Neural crest cell (in vitro differentiated cells): ENCODE results near the gene AGTPBP1. TPM values are rescaled to one million over a fixed set of nuclear protein-coding genes. Genes with fewer than 3 reads are reported as not detected.
"Not testable (repeated sequence)": the region's sequence is repeated elsewhere in the genome, so short reads cannot be mapped to it uniquely, and the experiment has no call there.

Experiments
- DNase-seq: peaks from one replicate; pipeline ENCODE4 v3.0.0; 2021; ENCODE audit warnings: low read depth, mixed read lengths, low spot score
- H3K27ac Mint-ChIP-seq: one replicate; pipeline ENCODE4 v1.8.0; 2021; ENCODE audit warnings: mild to moderate bottlenecking, mixed read lengths; ENCODE audit not compliant: unreplicated experiment
- H3K27me3 Mint-ChIP-seq: 2 replicates; pipeline ENCODE4 v1.8.0; 2021; ENCODE audit warnings: low read depth, mild to moderate bottlenecking, mixed read lengths
- H3K36me3 Mint-ChIP-seq: 2 replicates; pipeline ENCODE4 v1.8.0; 2021; ENCODE audit warnings: low read depth, mild to moderate bottlenecking, mixed read lengths
- H3K4me1 Mint-ChIP-seq: 2 replicates; pipeline ENCODE4 v1.8.0; 2021; ENCODE audit warnings: mixed read lengths
- H3K4me3 Mint-ChIP-seq: one replicate; pipeline ENCODE4 v1.8.0; 2021; ENCODE audit warnings: mild to moderate bottlenecking, mixed read lengths
- H3K9me3 Mint-ChIP-seq: 2 replicates; pipeline ENCODE4 v1.8.0; 2021; ENCODE audit warnings: mixed read lengths
- long read RNA-seq: library from polyadenylated mRNA; unstranded; transcript quantifications from one replicate; pipeline ENCODE4 v2.0.0, GENCODE V29; 2020
- total RNA-seq: library from RNA; stranded (reverse); gene quantifications from 2 replicates; pipeline ENCODE4 v1.2.1, GENCODE V29; 2021
- TF ChIP-seq, protein P1 (sequence below): fragments of 200-600 bp; sonication (generic); conservative IDR thresholded peaks from 2 replicates; pipeline ENCODE4 v1.5.0; 2021; ENCODE audit warnings: antibody characterized with exemption, mild to moderate bottlenecking

The AGTPBP1 gene, protein sequence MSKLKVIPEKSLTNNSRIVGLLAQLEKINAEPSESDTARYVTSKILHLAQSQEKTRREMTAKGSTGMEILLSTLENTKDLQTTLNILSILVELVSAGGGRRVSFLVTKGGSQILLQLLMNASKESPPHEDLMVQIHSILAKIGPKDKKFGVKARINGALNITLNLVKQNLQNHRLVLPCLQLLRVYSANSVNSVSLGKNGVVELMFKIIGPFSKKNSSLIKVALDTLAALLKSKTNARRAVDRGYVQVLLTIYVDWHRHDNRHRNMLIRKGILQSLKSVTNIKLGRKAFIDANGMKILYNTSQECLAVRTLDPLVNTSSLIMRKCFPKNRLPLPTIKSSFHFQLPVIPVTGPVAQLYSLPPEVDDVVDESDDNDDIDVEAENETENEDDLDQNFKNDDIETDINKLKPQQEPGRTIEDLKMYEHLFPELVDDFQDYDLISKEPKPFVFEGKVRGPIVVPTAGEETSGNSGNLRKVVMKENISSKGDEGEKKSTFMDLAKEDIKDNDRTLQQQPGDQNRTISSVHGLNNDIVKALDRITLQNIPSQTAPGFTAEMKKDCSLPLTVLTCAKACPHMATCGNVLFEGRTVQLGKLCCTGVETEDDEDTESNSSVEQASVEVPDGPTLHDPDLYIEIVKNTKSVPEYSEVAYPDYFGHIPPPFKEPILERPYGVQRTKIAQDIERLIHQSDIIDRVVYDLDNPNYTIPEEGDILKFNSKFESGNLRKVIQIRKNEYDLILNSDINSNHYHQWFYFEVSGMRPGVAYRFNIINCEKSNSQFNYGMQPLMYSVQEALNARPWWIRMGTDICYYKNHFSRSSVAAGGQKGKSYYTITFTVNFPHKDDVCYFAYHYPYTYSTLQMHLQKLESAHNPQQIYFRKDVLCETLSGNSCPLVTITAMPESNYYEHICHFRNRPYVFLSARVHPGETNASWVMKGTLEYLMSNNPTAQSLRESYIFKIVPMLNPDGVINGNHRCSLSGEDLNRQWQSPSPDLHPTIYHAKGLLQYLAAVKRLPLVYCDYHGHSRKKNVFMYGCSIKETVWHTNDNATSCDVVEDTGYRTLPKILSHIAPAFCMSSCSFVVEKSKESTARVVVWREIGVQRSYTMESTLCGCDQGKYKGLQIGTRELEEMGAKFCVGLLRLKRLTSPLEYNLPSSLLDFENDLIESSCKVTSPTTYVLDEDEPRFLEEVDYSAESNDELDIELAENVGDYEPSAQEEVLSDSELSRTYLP
- 42.4 and 43.0 TPM in 2 replicates for total RNA-seq
- long read RNA-seq, full-length matches to known transcripts: 13 of 42 reads
- long read RNA-seq, partial matches to known transcripts: 21 of 42 reads
- long read RNA-seq, other reads (novel, unspliced or antisense): 8 of 42 reads

DNA sequence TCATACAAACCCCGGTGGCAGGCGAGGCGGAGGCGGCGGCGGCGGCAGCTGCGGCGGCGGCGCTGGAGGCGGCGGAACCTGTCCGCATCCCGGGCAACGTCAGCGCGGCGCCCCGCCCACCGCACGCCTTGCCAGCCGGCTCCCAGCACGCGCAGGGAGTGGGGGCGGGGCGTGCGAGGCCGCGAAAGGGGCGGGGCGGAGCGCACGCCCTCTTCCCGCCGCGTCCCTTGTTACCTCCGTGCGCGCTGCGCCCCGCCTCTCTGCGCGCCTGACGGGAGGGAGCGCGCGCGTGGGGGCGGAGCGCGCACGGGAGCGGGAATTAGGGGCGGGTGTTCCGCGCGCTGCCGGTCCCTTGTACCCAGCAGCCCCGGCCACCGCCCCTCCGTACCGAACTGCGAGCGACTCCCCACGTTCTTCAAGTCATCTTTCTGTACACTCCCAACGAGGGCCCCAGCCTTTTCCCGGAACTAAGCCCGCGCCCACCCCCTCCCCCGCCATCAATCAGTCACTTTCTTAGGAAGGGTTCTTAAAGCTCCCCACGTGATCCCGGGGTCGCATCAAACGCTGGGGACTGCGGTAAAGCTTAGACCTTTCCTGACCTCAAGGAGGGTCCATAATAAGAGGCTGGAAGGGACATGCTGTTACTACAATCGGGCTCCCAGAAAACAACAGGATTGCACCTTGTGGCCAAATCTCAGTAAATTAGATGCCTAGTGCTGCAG, at the start of gene AGTPBP1:
AGTPBP1 (minus strand) TSS at position 80 of the 722 bp plus-strand sequence. CDS start 29,421 bp downstream, outside the sequence.
- Mint-ChIP-seq H3K9me3 (no peaks in the 10 kb centered on the region), H3K27me3 (no peaks in the 10 kb centered on the region), H3K4me1 (peaks cover 28% of the 10 kb centered on the region), H3K27ac (peak within 1 kb of the TSS; percentile 97), H3K4me3 (peak within 1 kb of the TSS; percentile 94), H3K36me3 (no peaks in the 10 kb centered on the region)
- TF ChIP-seq, protein P1, sequence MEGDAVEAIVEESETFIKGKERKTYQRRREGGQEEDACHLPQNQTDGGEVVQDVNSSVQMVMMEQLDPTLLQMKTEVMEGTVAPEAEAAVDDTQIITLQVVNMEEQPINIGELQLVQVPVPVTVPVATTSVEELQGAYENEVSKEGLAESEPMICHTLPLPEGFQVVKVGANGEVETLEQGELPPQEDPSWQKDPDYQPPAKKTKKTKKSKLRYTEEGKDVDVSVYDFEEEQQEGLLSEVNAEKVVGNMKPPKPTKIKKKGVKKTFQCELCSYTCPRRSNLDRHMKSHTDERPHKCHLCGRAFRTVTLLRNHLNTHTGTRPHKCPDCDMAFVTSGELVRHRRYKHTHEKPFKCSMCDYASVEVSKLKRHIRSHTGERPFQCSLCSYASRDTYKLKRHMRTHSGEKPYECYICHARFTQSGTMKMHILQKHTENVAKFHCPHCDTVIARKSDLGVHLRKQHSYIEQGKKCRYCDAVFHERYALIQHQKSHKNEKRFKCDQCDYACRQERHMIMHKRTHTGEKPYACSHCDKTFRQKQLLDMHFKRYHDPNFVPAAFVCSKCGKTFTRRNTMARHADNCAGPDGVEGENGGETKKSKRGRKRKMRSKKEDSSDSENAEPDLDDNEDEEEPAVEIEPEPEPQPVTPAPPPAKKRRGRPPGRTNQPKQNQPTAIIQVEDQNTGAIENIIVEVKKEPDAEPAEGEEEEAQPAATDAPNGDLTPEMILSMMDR: peak; percentile 27
- DNase-seq: peak; percentile 92

DNA sequence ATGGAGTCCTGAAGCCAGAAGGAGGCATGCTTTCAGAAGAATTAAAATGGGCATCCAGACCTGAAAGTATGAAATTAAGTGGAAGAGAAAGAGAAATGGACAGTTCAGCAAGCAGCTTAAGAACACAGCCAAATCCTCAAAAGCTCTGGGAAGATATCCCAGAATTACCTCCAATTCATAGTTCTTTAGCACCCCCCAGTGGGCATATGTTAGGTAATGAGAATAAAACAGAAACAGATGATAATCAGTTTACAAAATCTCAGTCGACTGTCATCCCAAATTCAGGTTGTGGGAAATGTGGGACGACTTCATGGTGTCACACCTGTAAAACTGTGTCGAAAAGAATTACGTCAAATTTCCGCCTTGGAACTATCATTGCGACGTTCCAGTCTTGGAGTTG, 44.4 kb upstream of the AGTPBP1 start:
- TF ChIP-seq, protein P1: peak; percentile 52
- not testable (repeated sequence) for DNase-seq, H3K27ac Mint-ChIP-seq, H3K4me1 Mint-ChIP-seq, H3K36me3 Mint-ChIP-seq, H3K4me3 Mint-ChIP-seq, H3K27me3 Mint-ChIP-seq, H3K9me3 Mint-ChIP-seq

DNA sequence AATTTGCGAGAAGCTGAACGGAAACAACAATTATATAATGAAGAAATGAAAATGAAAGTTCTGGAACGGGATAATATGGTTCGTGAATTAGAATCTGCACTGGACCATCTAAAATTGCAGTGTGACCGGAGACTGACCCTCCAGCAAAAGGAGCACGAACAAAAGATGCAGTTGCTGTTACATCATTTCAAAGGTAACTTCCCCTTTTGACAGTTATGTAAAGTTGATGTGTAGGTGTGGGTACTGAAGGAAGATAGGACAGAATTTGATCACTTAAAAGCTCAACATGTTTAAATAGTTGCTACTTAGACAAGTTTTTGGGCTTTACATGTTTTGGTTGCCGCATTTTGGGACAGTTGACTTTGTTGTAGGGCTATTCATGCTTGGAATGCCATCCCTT, 32.1 kb upstream of the AGTPBP1 start:
- not testable (repeated sequence) for H3K4me3 Mint-ChIP-seq, H3K36me3 Mint-ChIP-seq, DNase-seq, H3K27me3 Mint-ChIP-seq, H3K27ac Mint-ChIP-seq, H3K4me1 Mint-ChIP-seq, H3K9me3 Mint-ChIP-seq

DNA sequence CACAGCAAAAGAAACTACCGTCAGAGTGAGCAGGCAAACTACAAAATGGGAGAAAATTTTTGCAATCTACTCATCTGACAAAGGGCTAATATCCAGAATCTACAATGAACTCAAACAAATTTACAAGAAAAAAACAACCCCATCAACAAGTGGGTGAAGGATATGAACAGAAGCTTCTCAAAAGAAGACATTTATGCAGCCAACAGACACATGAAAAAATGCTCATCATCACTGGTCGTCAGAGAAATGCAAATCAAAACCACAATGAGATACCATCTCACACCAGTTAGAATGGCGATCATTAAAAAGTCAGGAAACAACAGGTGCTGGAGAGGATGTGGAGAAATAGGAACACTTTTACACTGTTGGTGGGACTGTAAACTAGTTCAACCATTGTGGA, 20.0 kb upstream of the AGTPBP1 start:
- H3K4me3 Mint-ChIP-seq, H3K9me3 Mint-ChIP-seq, H3K4me1 Mint-ChIP-seq, DNase-seq, H3K27ac Mint-ChIP-seq, H3K27me3 Mint-ChIP-seq, H3K36me3 Mint-ChIP-seq: not testable (repeated sequence)

DNA sequence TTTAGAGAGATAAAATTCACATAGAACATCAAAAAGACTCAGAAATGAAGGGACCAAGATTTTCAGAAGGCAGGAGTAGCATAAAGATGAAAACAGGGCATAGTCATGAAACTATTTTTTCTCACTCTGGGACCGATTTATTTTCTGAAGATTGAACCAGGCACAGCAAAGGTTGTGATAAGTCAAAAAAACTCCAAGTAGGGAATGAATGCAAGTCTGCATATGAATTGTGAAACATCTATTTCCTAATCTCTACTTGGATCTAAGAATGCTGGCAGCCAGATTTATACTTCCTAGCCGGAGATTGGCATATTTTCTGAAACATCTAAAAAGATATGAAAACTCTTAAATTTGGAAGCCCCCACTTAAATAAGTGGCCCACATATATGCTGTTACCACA, 16.0 kb upstream of the AGTPBP1 start:
- not testable (repeated sequence) for H3K27ac Mint-ChIP-seq, H3K4me1 Mint-ChIP-seq, H3K9me3 Mint-ChIP-seq, H3K36me3 Mint-ChIP-seq, H3K4me3 Mint-ChIP-seq, DNase-seq, H3K27me3 Mint-ChIP-seq

DNA sequence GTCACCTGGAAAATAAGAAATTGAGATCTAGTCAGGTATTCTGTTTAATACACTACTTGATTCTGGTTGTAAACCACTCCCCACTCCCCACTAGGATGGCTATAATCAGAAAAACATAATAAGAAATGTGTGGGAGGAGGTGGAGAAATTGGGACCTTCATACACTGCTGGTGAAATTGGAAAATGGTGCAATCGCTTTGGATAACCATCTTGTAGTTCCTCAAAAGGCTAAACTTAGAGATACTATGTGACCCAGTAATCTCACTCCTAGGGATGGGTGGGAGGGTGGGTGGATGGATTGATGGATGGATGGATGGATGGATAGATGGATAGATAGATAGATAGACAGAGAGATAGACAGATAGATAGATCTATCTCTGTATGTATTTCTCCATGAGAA, 14.5 kb upstream of the AGTPBP1 start:
- H3K27me3 Mint-ChIP-seq, H3K9me3 Mint-ChIP-seq, H3K4me1 Mint-ChIP-seq, H3K36me3 Mint-ChIP-seq, H3K27ac Mint-ChIP-seq, DNase-seq, H3K4me3 Mint-ChIP-seq: not testable (repeated sequence)

DNA sequence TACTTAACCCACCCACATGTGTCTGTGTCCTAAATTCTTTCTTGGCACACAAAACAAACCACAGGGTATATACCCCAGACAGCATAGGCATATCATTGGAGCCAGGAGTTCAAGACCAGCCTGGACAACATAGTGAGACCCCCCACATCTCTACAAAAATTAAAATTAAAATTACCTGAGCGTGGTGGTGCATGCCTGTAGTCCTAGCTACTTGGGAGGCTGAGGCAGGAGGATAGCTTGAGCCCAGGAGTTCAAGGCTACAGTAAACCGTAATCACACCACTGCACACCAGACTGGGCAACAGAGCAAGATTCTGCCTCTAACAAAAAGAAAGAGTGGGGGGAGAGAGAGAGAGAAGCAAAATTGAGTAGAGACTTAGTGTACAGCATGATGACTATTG, 4.6 kb upstream of the AGTPBP1 start:
- Mint-ChIP-seq H3K4me1 (peaks cover 12% of the 10 kb centered on the region), H3K9me3 (no peaks in the 10 kb centered on the region), H3K27ac (no peak overlapping the region), H3K27me3 (no peaks in the 10 kb centered on the region), H3K36me3 (no peaks in the 10 kb centered on the region), H3K4me3 (no peak overlapping the region)
- DNase-seq: no peak
- TF ChIP-seq, protein P1: no peak
